HG03460 (cell line): ENCODE measurements around the gene PRIM1.
"Not testable (repeated sequence)": the region's sequence is repeated elsewhere in the genome, so short reads cannot be mapped to it uniquely, and the experiment has no call there.

Experiments used
- ATAC-seq: cut with Tn5 transposase; IDR thresholded peaks from one replicate; pipeline ENCODE4 v1.9.1; 2021; ENCODE audit not compliant: unreplicated experiment

The PRIM1 gene

GRCh38 chr12:56761812-56762211 lies 9.7 kb upstream of the PRIM1 start:
- no peak for ATAC-seq

DNA sequence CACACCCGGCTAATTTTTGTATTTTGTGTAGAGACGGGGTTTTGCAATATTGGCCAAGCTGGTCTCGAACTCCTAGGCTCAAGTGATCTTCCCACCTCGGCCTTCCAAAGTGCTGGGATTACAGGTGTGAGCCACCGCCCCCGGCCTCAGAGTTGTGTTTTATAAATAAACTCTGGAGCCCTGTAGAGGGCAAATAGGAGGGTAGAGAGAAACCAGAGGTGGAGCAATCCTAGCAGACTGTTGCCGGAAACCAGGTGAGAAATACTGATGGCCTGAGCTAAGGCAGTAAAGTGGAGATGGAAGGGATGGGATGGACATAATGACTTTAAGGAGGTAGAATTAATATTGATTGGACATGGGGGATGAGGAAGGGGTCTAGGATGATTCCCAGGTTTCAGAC lies 8.3 kb upstream of the PRIM1 start:
- ATAC-seq: no peak

DNA sequence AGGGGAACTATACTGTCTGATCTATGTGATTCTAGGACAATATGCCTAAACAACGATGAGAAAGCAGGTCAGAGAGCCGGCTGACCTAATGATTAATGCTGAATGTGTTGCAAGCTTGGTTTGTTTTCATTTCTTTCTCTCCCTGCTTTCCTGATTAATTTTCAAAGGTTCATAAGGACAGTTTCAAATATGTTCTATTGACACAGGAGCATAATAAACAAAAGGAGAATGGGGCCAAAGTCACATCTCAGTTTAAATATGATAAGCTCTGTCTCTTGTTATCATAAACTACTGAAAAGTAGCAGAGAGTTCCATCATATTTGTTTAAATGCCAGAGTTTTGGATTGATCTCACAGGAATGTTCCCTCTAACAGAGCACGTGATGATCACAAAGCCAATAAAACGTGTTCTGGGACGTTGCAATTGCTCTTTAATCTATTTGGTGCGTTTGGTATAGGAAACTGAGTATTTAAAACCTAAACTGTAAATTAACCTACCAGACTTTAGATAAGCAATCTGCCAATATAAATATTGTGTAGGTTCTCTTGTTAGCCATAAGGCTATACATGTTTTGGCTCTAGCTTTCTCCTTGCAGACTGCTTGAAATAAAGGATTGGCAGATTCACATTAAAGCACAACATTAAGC lies 7.3 kb upstream of the PRIM1 start:
- no peak for ATAC-seq

DNA sequence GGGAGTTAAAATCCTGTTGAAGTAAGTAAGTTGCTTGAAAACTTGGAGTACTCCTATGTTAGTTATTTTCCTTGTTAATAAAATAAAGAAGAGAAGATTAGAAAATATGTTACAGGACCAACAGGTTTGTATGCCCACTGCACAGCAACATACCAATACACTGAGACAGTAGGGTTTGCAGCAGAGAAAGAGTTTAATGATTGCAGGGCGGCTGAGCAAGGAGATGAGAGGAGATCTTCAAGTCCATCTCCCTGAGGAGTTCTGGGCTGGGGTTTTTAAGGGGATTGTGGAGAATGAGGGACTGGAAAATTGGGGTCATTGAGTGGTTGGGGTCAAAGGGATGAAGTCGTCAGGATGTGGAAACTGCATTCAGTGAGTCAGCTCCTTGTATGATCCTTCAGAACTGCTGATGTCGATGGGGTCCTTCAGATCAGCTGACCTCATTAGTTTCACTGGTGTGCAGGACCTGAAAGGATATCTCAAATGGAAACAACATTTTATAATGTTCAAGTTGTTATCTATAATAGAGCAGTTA lies 6.7 kb upstream of the PRIM1 start:
- ATAC-seq: no peak

- ATAC-seq: not testable (repeated sequence)
Observed at GRCh38 chr12:56757971-56758370, 5.8 kb upstream of the PRIM1 start.

DNA sequence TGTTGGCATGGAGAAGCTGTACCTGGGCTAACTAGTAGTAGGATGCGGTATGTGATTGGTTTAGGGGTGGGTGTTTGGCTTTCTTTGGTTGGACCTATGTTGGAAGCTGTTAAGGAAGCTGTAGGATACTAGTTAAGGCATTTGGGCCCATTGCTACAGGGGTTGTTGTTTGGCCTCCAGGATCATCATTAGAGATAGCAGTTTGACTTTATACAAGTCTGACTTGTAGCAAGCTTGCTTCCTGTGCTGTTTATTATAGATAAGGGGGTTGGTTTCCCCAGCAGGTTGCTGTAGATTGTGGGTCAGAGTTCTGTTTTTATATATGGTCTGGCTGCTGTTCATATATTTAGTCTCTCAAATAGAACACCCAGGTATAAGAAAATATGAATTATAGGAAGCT lies 1.4 kb upstream of the PRIM1 start:
- ATAC-seq: no peak

DNA sequence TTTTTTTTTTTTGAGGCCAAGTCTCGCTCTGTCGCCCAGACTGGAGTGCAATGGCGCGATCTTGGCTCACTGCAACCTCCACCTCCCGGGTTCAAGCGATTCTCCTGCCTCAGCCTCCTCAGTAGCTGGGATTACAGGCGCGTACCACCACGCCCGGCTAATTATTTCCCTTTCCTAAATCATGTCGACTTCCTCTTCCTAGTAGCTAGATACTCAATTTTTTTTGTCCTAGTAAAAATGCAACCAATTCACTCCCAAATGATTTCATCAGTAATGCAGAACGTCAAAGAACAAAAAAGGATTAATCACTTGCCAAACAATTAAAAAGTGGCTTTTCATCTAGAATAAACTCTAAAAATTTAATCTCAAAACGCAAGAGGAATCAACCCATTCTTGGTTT lies 1.5 kb downstream of the PRIM1 start:
- not testable (repeated sequence) for ATAC-seq

DNA sequence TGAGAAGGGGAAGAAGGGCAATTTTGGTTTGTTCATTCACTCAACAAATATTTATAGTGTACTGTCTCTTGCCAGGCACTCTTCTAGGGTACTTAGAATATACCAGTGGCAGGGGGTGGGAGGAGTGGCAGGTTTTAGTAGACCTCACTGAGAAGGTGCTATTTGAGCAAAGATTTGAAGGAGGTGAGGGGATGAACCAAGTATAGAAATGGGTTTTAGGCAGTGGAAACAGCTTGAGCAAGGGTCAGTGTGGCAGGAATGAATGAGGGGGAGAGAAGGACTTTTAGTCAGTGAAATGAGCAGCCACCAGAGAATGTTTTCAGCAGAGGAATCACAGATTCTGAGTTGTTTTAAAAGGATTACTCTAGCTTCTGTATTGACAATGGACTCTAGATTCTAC lies 2.3 kb downstream of the PRIM1 start:
- no peak for ATAC-seq

GRCh38 chr12:56749359-56749758 lies 2.8 kb downstream of the PRIM1 start:
- ATAC-seq: no peak

DNA sequence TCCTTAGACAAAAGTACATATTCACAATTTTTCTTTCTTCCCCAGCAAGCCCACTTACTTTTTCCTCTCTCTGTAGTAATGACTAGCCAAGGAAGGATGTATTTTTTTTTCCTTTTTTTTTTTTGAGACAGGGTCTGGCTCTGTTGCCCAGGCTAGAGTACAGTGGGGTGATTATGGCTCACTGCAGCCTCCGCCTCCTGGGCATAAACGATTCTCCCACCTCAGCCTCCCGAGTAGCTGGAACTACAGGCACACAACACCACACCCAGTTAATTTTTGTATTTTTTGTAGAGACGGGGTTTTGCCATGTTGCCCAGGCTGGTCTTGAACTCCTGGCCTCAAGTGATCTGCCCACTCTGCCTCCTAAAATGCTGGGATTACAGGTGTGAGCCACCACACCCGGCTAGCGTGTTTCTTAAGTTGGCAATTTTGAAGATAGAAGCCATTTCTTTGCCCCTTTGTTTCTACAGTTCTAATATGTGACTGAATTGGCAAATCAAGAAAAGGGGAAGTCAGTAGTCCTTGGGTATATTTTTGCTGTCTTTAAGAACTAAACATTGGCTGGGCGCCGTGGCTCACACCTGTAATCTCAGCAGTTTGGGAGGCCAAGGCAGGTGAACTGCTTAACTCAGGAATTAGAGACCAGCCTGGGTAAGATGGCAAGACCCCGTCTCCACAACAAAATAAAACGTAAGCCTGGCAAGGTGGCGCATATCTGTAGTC lies 23.8 kb downstream of the PRIM1 start:
- no peak for ATAC-seq

- ATAC-seq: not testable (repeated sequence)
Observed at GRCh38 chr12:56726196-56726675, 25.9 kb downstream of the PRIM1 start.

DNA sequence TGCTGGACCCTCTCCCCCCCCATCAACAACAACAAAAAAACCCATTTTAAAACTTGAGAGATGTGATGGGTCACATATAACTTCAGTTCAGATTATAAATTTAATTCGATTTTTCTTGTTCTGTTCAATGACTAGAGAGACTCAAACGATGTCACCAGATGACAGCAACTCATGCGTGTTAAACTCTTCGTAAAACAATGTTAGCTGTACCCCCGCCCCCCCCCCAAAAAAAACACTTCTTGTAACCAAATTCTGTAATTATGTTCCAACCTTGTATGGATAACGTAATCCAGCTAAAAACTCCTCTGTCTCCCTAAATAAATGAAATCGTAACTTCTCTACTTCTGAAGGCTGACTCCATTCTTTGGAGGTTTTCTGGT lies 26.4 kb downstream of the PRIM1 start:
- ATAC-seq: no peak

GRCh38 chr12:56724972-56725722 lies 27.0 kb downstream of the PRIM1 start, which contains the start of gene NACA:
Gene NACA, minus strand, starts transcription at chr12:56725299. Its CDS starts 778 bp downstream, at chr12:56724521.
- peak; percentile 90 for ATAC-seq

- no peak for ATAC-seq
Observed at GRCh38 chr12:56724701-56724971, 27.5 kb downstream of the PRIM1 start.

DNA sequence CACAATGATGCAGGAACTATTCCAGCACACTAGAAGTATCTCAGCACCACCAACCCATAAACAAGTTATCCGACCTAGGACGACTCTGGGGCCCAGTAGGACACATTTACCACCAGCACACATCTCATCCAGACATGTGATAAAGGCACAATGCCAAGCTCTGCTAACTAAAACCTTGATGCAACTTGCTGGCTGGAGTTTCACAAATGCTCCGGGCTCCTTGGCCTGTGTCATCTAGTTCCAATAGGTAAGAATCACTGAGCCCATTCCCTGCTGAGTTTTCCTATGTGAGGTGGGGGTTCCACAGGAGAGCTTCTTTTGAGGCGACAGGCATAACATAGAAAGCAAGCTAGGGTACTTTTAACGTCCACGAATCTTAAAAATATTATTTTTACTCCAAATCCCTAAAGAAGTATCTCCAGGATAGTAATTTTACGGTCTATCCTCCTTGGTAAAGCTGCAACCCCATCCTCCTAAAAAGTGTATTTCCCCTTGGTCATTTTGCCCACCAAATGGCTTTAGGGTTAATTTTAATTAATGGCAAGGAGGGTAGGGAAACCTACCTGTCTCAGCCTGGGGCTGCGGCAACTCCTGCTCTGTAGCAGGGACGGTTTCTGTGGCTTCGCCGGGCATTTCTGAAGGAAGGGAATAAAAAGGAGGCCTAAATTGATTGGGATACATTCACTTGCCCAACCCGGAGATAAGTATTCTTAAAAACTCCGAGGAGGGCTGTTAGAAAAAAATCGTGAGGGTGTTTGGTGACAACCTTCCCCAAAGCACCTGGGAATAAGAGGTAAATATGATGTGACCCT lies 28.0 kb downstream of the PRIM1 start:
- no peak for ATAC-seq

- ATAC-seq: no peak
Observed at GRCh38 chr12:56723352-56723751, 28.8 kb downstream of the PRIM1 start.

- ATAC-seq: no peak
Observed at GRCh38 chr12:56722832-56723231, 29.3 kb downstream of the PRIM1 start.

GRCh38 chr12:56721721-56722120 lies 30.4 kb downstream of the PRIM1 start:
- ATAC-seq: no peak

GRCh38 chr12:56721216-56721615 lies 30.9 kb downstream of the PRIM1 start:
- ATAC-seq: no peak

- no peak for ATAC-seq
Observed at GRCh38 chr12:56720731-56721151, 31.4 kb downstream of the PRIM1 start.

- no peak for ATAC-seq
Observed at GRCh38 chr12:56719056-56719455, 33.1 kb downstream of the PRIM1 start.
